GM19397 (cell line): Measurements from ENCODE around the gene SAFB2.

ENCODE experiments used
- ATAC-seq: cut with Tn5 transposase; IDR thresholded peaks from one replicate; pipeline ENCODE4 v1.9.1; 2021; ENCODE audit warnings: mild to moderate bottlenecking, moderate library complexity; ENCODE audit not compliant: unreplicated experiment

Gene SAFB2

GRCh38 chr19:5635427-5635826, 12.9 kb upstream of the SAFB2 start:
- no peak for ATAC-seq

GRCh38 chr19:5632657-5633056, 10.1 kb upstream of the SAFB2 start:
- no peak for ATAC-seq

- ATAC-seq: no peak
Observed at GRCh38 chr19:5632241-5632612, 9.7 kb upstream of the SAFB2 start.

- ATAC-seq: no peak
Observed at GRCh38 chr19:5631567-5632240, 9.1 kb upstream of the SAFB2 start.

GRCh38 chr19:5628919-5629481, 6.4 kb upstream of the SAFB2 start:
- ATAC-seq: no peak

- ATAC-seq: no peak
Observed at GRCh38 chr19:5628461-5628860, 5.9 kb upstream of the SAFB2 start.

- no peak for ATAC-seq
Observed at GRCh38 chr19:5627395-5627904, 4.9 kb upstream of the SAFB2 start.

- no peak for ATAC-seq
Observed at GRCh38 chr19:5625641-5626040, 3.1 kb upstream of the SAFB2 start.

- ATAC-seq: no peak
Observed at GRCh38 chr19:5624741-5625278, 2.2 kb upstream of the SAFB2 start.

GRCh38 chr19:5624018-5624663, 1.6 kb upstream of the SAFB2 start:
- no peak for ATAC-seq

- no peak for ATAC-seq
Observed at GRCh38 chr19:5623397-5624017, 931 bp upstream of the SAFB2 start.

GRCh38 chr19:5621945-5622464, 571 bp downstream of the SAFB2 start:
- ATAC-seq: no peak

- no peak for ATAC-seq
Observed at GRCh38 chr19:5621311-5621944, 1.1 kb downstream of the SAFB2 start.

GRCh38 chr19:5619946-5620345, 2.6 kb downstream of the SAFB2 start:
- no peak for ATAC-seq

GRCh38 chr19:5618591-5618990, 4.0 kb downstream of the SAFB2 start:
- ATAC-seq: no peak

GRCh38 chr19:5617080-5617479, 5.5 kb downstream of the SAFB2 start:
- ATAC-seq: no peak

GRCh38 chr19:5615756-5616327, 6.7 kb downstream of the SAFB2 start:
- ATAC-seq: no peak

- ATAC-seq: no peak
Observed at GRCh38 chr19:5612891-5613865, 9.4 kb downstream of the SAFB2 start.

GRCh38 chr19:5609881-5610448, 12.6 kb downstream of the SAFB2 start:
- no peak for ATAC-seq
